Muscle layer of colon (tissue), 2 donors: ENCODE measurements around the gene GLRX.
"Not testable (repeated sequence)": the region's sequence is repeated elsewhere in the genome, so short reads cannot be mapped to it uniquely, and the experiment has no call there.

Experiments used
- H3K27ac ChIP-seq: one replicate; pipeline ENCODE4 v1.7.0; 2013; ENCODE audit warnings: low read depth, mild to moderate bottlenecking, low read length, moderate library complexity
- H3K27me3 ChIP-seq, 2 donors: one replicate each; pipeline ENCODE4 v1.7.0; 2013; ENCODE audit warnings: low read length in 2 of 2, mild to moderate bottlenecking in 2 of 2; ENCODE audit not compliant: insufficient read depth in 2 of 2, control insufficient read depth in 1 of 2
- H3K36me3 ChIP-seq: one replicate; pipeline ENCODE4 v1.7.0; 2013; ENCODE audit warnings: mild to moderate bottlenecking, low read length; ENCODE audit not compliant: insufficient read depth
- H3K4me1 ChIP-seq: one replicate; pipeline ENCODE4 v1.7.0; 2013; ENCODE audit warnings: mild to moderate bottlenecking, low read length; ENCODE audit not compliant: insufficient read depth
- H3K4me3 ChIP-seq, 2 donors: one replicate each; pipeline ENCODE4 v1.7.0; 2013; ENCODE audit warnings: low read length in 2 of 2, low read depth in 1 of 2, mild to moderate bottlenecking in 1 of 2, moderate library complexity in 1 of 2
- H3K9ac ChIP-seq: one replicate; pipeline ENCODE4 v1.7.0; 2013; ENCODE audit warnings: low read length
- H3K9me3 ChIP-seq: one replicate; pipeline ENCODE4 v1.7.0; 2013; ENCODE audit warnings: mild to moderate bottlenecking, low read length
- donor health status: abdominal sarcoma.
- donor health status: Adenocarcinoma of cecum.

GLRX gene

GRCh38 chr5:95861864-95862561 is 39.5 kb upstream of the GLRX start:
- H3K9me3 ChIP-seq, result no peaks in the 10 kb centered on the region
- H3K4me1 ChIP-seq, result no peaks in the 10 kb centered on the region
- H3K9ac ChIP-seq, result no peak overlapping the region
- no peaks in the 10 kb centered on the region for H3K36me3 ChIP-seq
- H3K27me3 ChIP-seq, result no peaks in the 10 kb centered on the region
- H3K4me3 ChIP-seq, result no peak overlapping the region
- H3K27ac ChIP-seq, result no peak overlapping the region

GRCh38 chr5:95861221-95861863 is 38.8 kb upstream of the GLRX start:
- H3K36me3 ChIP-seq, result no peaks in the 10 kb centered on the region
- no peak overlapping the region for H3K27ac ChIP-seq
- H3K4me1 ChIP-seq, result no peaks in the 10 kb centered on the region
- no peaks in the 10 kb centered on the region for H3K27me3 ChIP-seq
- H3K4me3 ChIP-seq, result no peak overlapping the region
- H3K9me3 ChIP-seq, result no peaks in the 10 kb centered on the region
- H3K9ac ChIP-seq, result no peak overlapping the region

GRCh38 chr5:95859661-95860060 is 37.1 kb upstream of the GLRX start:
- no peaks in the 10 kb centered on the region for H3K27me3 ChIP-seq
- no peak overlapping the region for H3K27ac ChIP-seq
- no peaks in the 10 kb centered on the region for H3K4me1 ChIP-seq
- H3K9me3 ChIP-seq, result no peaks in the 10 kb centered on the region
- no peaks in the 10 kb centered on the region for H3K36me3 ChIP-seq
- no peak overlapping the region for H3K9ac ChIP-seq
- H3K4me3 ChIP-seq, result no peak overlapping the region

- Histone ChIP-seq H3K4me1 (no peaks in the 10 kb centered on the region), H3K27ac (no peak overlapping the region), H3K36me3 (no peaks in the 10 kb centered on the region), H3K27me3 (no peaks in the 10 kb centered on the region), H3K9me3 (no peaks in the 10 kb centered on the region), H3K4me3 (peak overlapping the region in 1 of 2 donors; percentile 30), H3K9ac (no peak overlapping the region)
Observed at GRCh38 chr5:95858661-95859595, 36.4 kb upstream of the GLRX start.

GRCh38 chr5:95858023-95858461 is 35.5 kb upstream of the GLRX start:
- Histone ChIP-seq H3K36me3 (no peaks in the 10 kb centered on the region), H3K9me3 (no peaks in the 10 kb centered on the region), H3K9ac (no peak overlapping the region), H3K4me1 (no peaks in the 10 kb centered on the region), H3K4me3 (no peak overlapping the region), H3K27ac (peak overlapping the region; percentile 22), H3K27me3 (no peaks in the 10 kb centered on the region)

- H3K4me1 ChIP-seq, result no peaks in the 10 kb centered on the region
- peak overlapping the region; percentile 22 for H3K27ac ChIP-seq
- no peak overlapping the region for H3K9ac ChIP-seq
- no peak overlapping the region for H3K4me3 ChIP-seq
- no peaks in the 10 kb centered on the region for H3K36me3 ChIP-seq
- H3K27me3 ChIP-seq, result no peaks in the 10 kb centered on the region
- H3K9me3 ChIP-seq, result no peaks in the 10 kb centered on the region
Observed at GRCh38 chr5:95857185-95857945, 34.8 kb upstream of the GLRX start.

- no peak overlapping the region for H3K9ac ChIP-seq
- no peaks in the 10 kb centered on the region for H3K27me3 ChIP-seq
- H3K4me3 ChIP-seq, result no peak overlapping the region
- H3K27ac ChIP-seq, result no peak overlapping the region
- no peaks in the 10 kb centered on the region for H3K9me3 ChIP-seq
- H3K4me1 ChIP-seq, result no peaks in the 10 kb centered on the region
- no peaks in the 10 kb centered on the region for H3K36me3 ChIP-seq
Observed at GRCh38 chr5:95856501-95856981, 34.0 kb upstream of the GLRX start.

GRCh38 chr5:95853490-95853889 is 31.0 kb upstream of the GLRX start:
- H3K4me1 ChIP-seq, result no peaks in the 10 kb centered on the region
- no peaks in the 10 kb centered on the region for H3K9me3 ChIP-seq
- H3K27me3 ChIP-seq, result no peaks in the 10 kb centered on the region
- no peak overlapping the region for H3K9ac ChIP-seq
- no peak overlapping the region for H3K27ac ChIP-seq
- H3K36me3 ChIP-seq, result no peaks in the 10 kb centered on the region
- no peak overlapping the region for H3K4me3 ChIP-seq

- no peak overlapping the region for H3K9ac ChIP-seq
- H3K4me1 ChIP-seq, result no peaks in the 10 kb centered on the region
- H3K9me3 ChIP-seq, result no peaks in the 10 kb centered on the region
- no peaks in the 10 kb centered on the region for H3K27me3 ChIP-seq
- H3K27ac ChIP-seq, result no peak overlapping the region
- H3K36me3 ChIP-seq, result no peaks in the 10 kb centered on the region
- H3K4me3 ChIP-seq, result no peak overlapping the region
Observed at GRCh38 chr5:95852567-95852966, 30.0 kb upstream of the GLRX start.

- H3K36me3 ChIP-seq, H3K27ac ChIP-seq, H3K27me3 ChIP-seq, H3K9ac ChIP-seq, H3K4me3 ChIP-seq, H3K9me3 ChIP-seq, H3K4me1 ChIP-seq: not testable (repeated sequence)
Observed at GRCh38 chr5:95851141-95851540, 28.6 kb upstream of the GLRX start.
